Fibroblast of skin of right biceps (primary cell): ENCODE data around the gene CEP72.
"Not testable (repeated sequence)": the region's sequence is repeated elsewhere in the genome, so short reads cannot be mapped to it uniquely, and the experiment has no call there.

Experiments used
- DNase-seq: peaks from one replicate; pipeline ENCODE4 v3.0.0-alpha.2; 2013

CEP72 gene

GRCh38 chr5:673831-674629, 61.9 kb downstream of the CEP72 start:
- DNase-seq, result no peak

- DNase-seq, result no peak
These were observed 62.5 kb downstream of the CEP72 start for GRCh38 chr5:674630-675011.

GRCh38 chr5:675111-675870, 63.2 kb downstream of the CEP72 start:
- DNase-seq, result no peak

DNA sequence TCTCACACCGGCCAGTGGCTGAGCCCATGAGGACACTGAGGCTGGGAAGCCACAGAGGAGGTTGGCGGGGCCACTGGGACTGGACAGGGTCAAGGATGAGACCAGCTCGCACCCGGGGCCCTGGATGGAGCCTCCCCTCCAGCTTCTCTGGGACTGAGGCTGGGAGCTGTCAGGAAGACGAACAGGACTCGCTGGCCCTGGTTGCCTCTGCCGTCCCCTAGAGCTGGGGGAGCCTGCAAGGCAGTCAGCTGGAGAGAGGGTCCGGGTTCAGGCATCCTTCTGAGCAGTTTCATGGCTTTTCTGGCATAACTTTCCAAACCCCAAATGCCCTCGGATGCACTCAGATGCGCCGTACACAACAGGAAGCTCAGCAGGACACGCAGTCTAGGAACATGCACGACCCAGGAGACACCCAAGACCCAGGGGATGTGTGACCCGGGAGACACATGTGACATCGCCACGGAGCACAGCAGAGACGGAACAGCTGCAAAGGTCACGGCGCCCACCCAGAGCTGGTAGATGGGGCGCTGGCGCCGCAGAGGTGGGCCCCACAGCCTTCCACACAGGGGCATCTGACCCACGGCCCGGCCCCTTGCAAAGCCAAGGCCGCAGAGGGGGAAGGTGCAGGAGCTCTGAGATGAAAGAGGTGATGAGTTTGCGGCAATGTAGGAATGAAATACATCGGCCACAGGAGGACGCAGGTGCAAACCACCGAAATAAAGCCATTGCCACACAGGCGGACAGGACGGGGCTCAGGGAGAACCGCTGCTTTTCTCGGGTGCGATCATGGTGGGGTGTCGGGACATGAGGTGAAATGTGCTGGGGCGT, 63.9 kb downstream of the CEP72 start:
- no peak for DNase-seq

- DNase-seq, result no peak
These were observed 64.5 kb downstream of the CEP72 start for GRCh38 chr5:676699-677076.

- DNase-seq, result no peak
These were observed 65.3 kb downstream of the CEP72 start for GRCh38 chr5:677131-678101.

DNA sequence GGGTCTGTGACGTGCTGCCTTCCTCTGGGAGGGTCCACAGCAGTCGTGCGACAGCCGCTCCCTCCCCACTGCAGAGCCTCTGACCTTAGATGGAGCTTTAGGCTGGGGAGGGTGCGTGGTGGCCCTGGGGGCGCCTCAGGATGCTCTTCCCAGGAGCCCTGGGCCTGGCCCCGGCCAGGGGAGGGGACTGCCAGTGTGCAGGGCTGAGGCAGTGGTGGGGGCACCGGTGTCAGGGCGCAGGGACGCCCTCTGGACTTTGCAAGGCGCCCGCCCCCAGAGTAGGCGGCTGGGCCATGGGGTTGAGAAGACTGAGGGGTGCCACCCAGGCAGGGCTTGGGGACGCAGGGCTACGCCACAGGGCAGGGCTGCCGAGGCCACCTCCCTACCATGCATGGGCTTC, 66.4 kb downstream of the CEP72 start:
- DNase-seq, result not testable (repeated sequence)

- DNase-seq, result not testable (repeated sequence)
These were observed 67.2 kb downstream of the CEP72 start for GRCh38 chr5:679166-679895.

GRCh38 chr5:680118-680795, 68.1 kb downstream of the CEP72 start:
- not testable (repeated sequence) for DNase-seq

GRCh38 chr5:680836-681235, 68.7 kb downstream of the CEP72 start:
- DNase-seq, result not testable (repeated sequence)

GRCh38 chr5:681317-682191, 69.4 kb downstream of the CEP72 start:
- DNase-seq, result not testable (repeated sequence)

DNA sequence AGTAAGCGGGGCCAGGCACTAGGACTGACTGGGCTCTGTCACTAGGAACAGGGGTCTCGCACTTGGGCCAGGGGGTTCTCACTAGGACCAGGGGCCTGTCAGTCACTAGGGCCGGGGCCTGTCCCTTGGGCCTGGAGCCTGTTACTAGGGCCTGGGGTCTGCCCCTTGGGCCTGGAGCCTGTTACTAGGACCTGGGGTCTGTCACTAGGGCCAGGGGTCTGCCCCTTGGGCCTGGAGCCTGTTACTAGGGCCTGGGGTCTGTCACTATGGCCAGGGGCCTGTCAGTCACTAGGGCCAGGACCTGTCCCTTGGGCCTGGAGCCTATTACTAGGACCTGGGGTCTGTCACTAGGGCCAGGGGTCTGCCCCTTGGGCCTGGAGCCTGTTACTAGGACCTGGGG, 70.1 kb downstream of the CEP72 start:
- not testable (repeated sequence) for DNase-seq

GRCh38 chr5:682651-683358, 70.7 kb downstream of the CEP72 start:
- DNase-seq, result not testable (repeated sequence)

- DNase-seq, result no peak
These were observed 71.7 kb downstream of the CEP72 start for GRCh38 chr5:683551-684481.

DNA sequence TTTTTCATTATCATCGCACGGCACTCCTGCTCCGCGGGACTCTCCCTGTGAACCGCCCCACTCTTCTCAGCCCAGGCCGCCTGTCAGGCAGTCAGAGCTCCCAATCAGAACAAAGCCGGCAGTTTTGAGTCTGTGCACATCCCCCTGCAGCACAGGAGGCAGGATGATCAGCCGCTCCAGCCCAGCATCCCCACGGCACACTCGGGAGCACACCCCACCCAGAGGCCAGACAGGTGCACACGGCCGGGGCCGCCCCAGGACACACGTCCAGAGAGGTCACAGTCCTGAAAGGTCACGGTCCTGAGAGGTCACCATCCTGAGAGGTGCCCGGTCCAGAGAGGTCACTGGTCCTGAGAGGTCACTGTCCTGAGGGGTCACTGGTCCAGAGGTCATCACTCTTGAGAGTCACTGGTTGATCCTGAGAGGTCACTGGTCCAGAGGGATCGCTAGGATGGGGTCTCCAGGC, 72.6 kb downstream of the CEP72 start:
- DNase-seq, result no peak

GRCh38 chr5:685262-686171, 73.4 kb downstream of the CEP72 start:
- DNase-seq, result no peak

GRCh38 chr5:686172-686523, 74.0 kb downstream of the CEP72 start:
- DNase-seq, result not testable (repeated sequence)
